Fibroblast of villous mesenchyme (primary cell): ENCODE measurements around the gene ATF7. TPM values are rescaled to one million over a fixed set of nuclear protein-coding genes. Genes with fewer than 3 reads are reported as not detected.
A peak's percentile ranks its signal among the peaks of the same experiment; 100 is the strongest.

Experiments
- DNase-seq: peaks from one replicate; pipeline ENCODE4 v3.0.0-alpha.2; 2010; ENCODE audit warnings: low read depth
- H3K4me3 ChIP-seq: 2 replicates; pipeline ENCODE4 v1.5.1; 2011; ENCODE audit warnings: low read depth, mild to moderate bottlenecking, low read length
- total RNA-seq: library from RNA; depleted of rRNA; stranded (reverse); fragments of >200 nt; gene quantifications from 2 replicates; pipeline ENCODE4 v1.2.3, GENCODE V29; 2012
- TF ChIP-seq, protein P1 (sequence below): IDR thresholded peaks from 2 replicates; pipeline ENCODE4 v1.5.1; 2012; ENCODE audit warnings: low read depth, mild to moderate bottlenecking, low read length; ENCODE audit not compliant: insufficient read depth

ATF7 gene
- total RNA-seq, 1 donor = 14.7 TPM

DNA sequence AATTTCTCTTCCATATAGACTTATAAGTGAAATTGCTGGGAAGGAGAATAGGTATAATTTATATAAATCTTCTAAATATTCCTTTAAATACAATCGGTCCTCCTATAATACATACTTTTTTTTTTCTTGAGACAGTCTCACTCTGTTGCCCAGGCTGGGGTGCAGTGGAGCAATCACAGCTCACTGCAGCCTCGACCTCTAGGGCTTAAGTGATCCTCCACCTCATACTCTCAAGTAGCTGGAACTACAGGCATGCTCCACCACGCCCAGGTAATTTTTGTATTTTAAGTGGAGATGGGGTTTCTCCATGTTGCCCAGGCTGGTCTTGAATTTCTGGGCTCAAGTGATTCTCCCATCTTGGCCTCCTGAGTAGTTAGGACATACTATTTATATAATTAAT lies 89.2 kb downstream of the ATF7 start:
- no peak overlapping the region for H3K4me3 ChIP-seq
- TF ChIP-seq, protein P1, sequence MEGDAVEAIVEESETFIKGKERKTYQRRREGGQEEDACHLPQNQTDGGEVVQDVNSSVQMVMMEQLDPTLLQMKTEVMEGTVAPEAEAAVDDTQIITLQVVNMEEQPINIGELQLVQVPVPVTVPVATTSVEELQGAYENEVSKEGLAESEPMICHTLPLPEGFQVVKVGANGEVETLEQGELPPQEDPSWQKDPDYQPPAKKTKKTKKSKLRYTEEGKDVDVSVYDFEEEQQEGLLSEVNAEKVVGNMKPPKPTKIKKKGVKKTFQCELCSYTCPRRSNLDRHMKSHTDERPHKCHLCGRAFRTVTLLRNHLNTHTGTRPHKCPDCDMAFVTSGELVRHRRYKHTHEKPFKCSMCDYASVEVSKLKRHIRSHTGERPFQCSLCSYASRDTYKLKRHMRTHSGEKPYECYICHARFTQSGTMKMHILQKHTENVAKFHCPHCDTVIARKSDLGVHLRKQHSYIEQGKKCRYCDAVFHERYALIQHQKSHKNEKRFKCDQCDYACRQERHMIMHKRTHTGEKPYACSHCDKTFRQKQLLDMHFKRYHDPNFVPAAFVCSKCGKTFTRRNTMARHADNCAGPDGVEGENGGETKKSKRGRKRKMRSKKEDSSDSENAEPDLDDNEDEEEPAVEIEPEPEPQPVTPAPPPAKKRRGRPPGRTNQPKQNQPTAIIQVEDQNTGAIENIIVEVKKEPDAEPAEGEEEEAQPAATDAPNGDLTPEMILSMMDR = no peak
- DNase-seq = no peak

DNA sequence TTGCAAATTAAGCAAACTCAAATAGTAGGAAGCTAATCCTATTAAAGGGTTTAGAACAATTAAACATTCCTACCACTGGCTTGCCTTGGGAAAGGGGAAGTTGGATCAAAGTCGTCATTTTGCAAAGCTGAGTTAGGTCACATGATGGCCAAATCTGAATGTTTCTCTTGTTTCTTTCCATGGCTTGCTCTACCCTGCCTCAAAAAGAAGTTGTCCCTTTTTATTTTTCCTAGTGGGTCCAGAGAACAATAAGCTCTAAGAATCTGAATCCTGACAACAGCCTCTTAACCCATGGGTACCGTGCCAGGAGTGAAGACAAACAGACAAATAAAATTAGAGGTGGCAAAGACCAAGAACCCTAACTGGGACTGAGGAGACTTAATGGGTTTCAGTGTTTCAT lies 92.7 kb downstream of the ATF7 start:
- H3K4me3 ChIP-seq = no peak overlapping the region
- DNase-seq = no peak
- TF ChIP-seq, protein P1 = no peak

DNA sequence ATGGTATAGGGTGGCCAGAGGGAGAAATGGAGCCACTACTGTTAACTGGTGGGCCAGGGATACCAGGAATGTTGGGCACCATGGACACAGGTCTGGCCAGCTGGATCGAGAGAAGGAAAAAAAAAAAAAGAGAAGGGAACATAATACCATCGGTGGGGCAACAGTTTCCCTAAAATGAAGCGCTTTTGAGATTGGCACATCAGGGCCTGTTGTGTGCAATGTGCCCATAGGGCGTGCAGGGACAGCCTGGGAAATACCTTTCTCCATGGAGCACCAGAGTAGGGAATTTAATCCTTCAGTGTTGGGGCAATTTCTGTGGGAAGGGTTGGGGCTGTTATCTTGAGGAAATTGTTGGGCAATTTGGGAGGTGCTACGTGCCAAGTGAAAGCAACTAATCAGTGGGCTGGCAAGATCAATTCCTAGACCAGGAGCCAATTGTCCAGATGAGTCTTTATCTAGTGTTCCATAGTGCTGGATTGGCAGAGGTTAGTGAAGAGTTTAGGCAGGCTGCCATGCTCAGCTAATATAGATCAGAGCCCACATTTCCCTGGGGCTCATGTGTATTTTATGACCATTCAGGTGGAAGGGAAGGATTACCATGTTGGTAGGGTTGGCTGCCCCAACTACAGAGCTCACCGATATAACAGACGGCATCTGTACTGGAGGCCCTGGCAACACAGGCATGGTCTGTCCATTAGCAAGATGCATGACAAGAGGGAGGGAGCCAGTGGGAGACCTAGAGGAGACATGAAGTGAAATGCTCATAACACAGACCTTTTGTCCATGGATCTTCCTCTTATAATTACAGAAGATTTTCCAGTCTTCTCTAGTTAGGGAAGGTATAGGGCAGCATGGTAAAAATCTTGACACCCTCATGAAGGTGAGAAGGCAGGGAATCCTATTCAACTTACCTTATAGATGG lies 93.4 kb downstream of the ATF7 start:
- no peak overlapping the region for H3K4me3 ChIP-seq
- no peak for DNase-seq
- TF ChIP-seq, protein P1 = no peak

DNA sequence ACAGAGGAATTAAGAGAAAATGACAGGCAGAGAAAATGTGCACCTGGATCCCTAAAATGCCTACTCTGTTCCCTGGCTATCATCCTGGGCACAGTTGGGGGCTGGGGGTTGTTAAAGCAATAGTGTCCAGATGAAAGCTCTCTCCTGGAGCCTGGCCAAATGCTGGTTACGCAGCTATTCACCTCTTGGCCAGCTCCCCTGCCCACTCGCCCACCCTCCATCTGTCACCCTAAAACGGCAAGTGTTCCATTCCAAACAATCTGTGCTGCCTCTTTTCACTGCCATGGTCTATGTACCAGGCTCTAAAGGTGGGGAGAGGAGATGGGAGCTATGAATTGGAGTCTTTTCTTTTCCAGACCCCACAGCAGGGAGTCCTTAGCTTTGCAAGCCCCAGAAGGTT lies 94.2 kb downstream of the ATF7 start:
- TF ChIP-seq, protein P1 = no peak
- no peak for DNase-seq
- no peak overlapping the region for H3K4me3 ChIP-seq

DNA sequence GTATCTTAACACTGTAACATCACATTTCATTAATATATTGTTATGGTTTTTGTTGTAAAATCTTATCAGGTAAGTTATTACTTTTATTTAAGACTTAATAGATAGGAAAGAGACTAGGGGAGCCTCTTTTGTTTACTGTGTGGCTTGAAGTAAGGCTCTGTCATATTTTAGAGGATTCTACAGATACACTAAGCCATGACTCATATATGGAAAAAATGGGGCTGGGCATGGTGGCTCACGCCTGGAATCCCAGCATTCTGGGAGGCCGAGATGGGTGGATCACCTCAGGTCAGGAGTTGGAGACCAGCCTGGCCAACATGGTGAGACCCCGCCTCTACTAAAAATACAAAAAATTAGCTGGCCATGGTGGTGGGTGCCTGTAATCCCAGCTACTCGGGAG lies 95.3 kb downstream of the ATF7 start:
- no peak overlapping the region for H3K4me3 ChIP-seq
- DNase-seq = peak; percentile 48
- TF ChIP-seq, protein P1 = no peak

DNA sequence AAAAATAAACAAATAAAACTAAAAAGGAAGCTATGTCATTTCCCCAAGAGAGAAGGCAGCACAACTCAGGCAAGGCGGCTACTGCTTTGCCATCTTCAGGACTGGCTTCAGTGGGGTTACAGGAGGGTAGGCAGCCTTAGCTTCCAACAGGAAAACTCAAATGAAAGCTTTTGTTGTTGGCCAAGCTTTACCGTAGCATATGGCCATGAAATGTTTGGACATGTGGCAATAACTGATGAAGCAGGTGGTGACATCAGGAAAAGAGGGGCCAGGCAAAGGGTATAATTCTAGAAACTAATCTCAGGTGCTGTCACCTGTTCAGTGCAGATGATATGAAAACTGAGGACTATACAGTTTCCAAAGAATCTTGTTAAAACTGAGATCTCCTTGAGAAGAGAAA lies 96.1 kb downstream of the ATF7 start:
- TF ChIP-seq, protein P1 = no peak
- DNase-seq = no peak
- H3K4me3 ChIP-seq = no peak overlapping the region

DNA sequence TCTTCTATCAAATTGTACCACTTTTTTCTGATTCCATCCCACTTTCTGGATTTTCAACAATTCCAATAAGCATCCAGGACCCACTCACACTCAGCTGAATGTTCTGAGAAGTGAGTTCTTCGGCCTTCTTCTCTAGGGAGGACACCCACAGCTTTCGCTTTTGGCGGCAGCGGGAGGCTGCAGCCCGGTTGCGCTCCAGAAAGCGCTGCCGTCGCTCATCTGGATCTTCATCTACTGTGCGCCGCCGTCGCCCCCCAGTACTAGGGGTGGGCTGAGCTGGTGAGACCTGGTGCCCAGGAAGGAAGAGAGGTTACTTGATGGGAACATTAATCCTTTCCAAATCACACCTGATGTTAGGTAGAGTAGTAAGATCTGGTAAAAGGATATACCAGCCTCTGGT lies 101.7 kb downstream of the ATF7 start:
- TF ChIP-seq, protein P1 = no peak
- H3K4me3 ChIP-seq = no peak overlapping the region
- DNase-seq = no peak
